ENCODE data around the gene SACS.

SACS gene

DNA sequence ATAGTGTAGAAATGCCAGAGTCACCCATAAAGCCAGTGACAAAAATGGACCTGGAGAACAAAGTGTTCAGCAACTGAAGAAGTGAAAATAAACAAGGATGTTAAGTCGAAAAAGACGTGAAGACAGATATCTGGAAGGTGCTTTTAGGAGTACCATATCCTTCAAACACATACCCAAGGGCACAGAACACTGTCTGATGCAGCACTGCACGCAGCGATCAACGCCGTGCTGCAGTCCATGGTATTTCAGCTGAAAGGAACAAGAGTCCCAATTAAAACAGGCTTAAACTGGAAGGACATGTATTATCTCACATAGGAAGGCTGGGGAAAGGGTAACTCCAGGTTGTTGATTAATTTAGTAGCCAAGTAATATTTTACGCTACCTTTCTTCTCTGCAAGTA lies 144.5 kb downstream of the SACS start:
- Histone ChIP-seq H3K9me3 (ENCODE audit: severe bottlenecking) (no peaks in the 10 kb centered on the region), H3K36me3 (no peaks in the 10 kb centered on the region), H3K27me3 (ENCODE audit: insufficient read depth, low read depth, severe bottlenecking) (peaks cover 73% of the 10 kb centered on the region), H3K4me3 (ENCODE audit: low read depth, low read length) (no peak overlapping the region), H3K27ac (no peak overlapping the region)
- TF ChIP-seq, protein P1, sequence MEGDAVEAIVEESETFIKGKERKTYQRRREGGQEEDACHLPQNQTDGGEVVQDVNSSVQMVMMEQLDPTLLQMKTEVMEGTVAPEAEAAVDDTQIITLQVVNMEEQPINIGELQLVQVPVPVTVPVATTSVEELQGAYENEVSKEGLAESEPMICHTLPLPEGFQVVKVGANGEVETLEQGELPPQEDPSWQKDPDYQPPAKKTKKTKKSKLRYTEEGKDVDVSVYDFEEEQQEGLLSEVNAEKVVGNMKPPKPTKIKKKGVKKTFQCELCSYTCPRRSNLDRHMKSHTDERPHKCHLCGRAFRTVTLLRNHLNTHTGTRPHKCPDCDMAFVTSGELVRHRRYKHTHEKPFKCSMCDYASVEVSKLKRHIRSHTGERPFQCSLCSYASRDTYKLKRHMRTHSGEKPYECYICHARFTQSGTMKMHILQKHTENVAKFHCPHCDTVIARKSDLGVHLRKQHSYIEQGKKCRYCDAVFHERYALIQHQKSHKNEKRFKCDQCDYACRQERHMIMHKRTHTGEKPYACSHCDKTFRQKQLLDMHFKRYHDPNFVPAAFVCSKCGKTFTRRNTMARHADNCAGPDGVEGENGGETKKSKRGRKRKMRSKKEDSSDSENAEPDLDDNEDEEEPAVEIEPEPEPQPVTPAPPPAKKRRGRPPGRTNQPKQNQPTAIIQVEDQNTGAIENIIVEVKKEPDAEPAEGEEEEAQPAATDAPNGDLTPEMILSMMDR (IDR thresholded peaks at IDR 0.05; ENCODE audit: low read depth, low read length) = no peak
- no peak for DNase-seq

DNA sequence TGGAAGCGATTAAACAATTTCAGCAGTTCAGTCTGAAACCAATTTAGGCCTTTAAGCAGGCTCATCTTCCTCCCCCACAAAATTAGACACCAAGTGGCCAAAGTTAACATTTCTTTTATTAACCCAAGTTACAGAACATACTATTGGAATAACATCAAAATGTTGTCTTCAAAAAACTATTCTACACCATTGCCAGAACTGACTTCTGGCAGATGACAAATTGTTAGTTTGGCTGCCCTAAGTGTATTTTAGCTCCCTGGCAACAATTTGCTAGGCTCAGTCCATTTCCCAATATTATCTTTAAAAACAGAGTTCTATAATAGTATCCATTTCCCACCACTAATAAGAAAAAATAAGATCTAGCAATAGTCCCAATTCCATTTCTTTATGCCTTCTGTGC lies 144.9 kb downstream of the SACS start:
- H3K36me3 ChIP-seq = no peaks in the 10 kb centered on the region
- TF ChIP-seq, protein P1 (IDR thresholded peaks at IDR 0.05; ENCODE audit: low read depth, low read length) = no peak

DNA sequence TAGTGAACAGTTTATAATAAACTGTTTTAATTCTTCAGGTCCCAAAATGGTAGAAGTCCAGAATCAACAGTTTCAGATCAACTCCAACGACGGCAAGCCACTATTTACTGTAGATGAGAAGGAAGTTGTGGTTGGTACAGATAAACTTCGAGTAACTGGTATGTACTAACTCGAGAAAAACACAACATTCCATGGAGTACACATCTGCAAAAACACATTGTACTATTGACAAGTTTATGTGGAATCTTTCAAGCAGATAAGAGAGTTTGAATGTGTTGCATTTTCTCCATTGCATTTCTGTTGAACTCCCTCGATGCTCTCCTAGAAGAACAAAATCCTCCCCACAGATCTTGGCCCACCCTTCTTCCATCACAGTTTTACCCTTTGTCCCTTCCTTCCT lies 154.2 kb downstream of the SACS start:
- peaks cover 42% of the 10 kb centered on the region for H3K27me3 ChIP-seq (ENCODE audit: insufficient read depth, low read depth, severe bottlenecking)
- H3K36me3 ChIP-seq = no peaks in the 10 kb centered on the region
- no peak overlapping the region for H3K27ac ChIP-seq
- TF ChIP-seq, protein P1 (IDR thresholded peaks at IDR 0.05; ENCODE audit: low read depth, low read length) = no peak
- DNase-seq = no peak
- H3K9me3 ChIP-seq (ENCODE audit: severe bottlenecking) = peaks cover 4% of the 10 kb centered on the region
- H3K4me3 ChIP-seq (ENCODE audit: low read depth, low read length) = no peak overlapping the region

More for the DNA sequence above, 144.9 kb downstream of the SACS start:
- H3K4me3 ChIP-seq (ENCODE audit: low read depth, low read length) = no peak overlapping the region
- H3K27ac ChIP-seq = no peak overlapping the region
- H3K27me3 ChIP-seq (ENCODE audit: insufficient read depth, low read depth, severe bottlenecking) = peaks cover 73% of the 10 kb centered on the region
- H3K9me3 ChIP-seq (ENCODE audit: severe bottlenecking) = no peaks in the 10 kb centered on the region
- no peak for DNase-seq
